ENCODE measurements around the gene AUTS2.

The AUTS2 gene

DNA sequence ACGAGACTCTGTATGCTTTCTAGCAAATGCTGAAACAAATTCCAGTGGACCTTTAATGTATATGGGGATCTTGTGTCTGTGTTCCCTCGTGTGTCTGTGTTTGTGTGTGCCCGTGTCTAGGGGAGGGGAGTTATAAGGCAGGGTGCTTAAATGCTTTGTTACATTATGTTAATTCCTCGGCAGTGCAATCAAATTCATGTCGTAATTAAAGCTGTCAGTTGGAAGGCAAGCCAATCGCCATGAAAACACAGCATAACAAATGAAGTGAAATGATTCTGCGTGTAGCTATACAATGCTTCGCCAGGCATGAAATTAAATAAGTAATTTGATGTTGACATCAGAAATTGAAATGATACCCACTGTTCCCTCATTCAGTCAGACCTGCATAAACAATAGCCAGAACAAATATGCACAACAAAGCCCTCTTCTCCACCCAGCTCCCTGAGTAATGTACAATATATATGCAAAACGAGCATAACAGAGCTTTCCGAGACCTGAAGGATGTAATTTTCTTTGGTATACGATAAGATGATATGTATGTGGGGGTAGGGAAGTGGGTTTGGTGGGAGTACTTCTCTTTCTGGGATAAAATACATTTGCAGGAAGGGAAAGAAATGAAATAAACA lies 534.1 kb downstream of the AUTS2 start:
- Histone ChIP-seq H3K4me1 (ENCODE audit: control insufficient read depth in 2 of 2, insufficient read depth in 2 of 2, low read length in 2 of 2) (no peaks in the 10 kb centered on the region), H3K4me3 (ENCODE audit: low read length in 2 of 2) (no peak overlapping the region)

DNA sequence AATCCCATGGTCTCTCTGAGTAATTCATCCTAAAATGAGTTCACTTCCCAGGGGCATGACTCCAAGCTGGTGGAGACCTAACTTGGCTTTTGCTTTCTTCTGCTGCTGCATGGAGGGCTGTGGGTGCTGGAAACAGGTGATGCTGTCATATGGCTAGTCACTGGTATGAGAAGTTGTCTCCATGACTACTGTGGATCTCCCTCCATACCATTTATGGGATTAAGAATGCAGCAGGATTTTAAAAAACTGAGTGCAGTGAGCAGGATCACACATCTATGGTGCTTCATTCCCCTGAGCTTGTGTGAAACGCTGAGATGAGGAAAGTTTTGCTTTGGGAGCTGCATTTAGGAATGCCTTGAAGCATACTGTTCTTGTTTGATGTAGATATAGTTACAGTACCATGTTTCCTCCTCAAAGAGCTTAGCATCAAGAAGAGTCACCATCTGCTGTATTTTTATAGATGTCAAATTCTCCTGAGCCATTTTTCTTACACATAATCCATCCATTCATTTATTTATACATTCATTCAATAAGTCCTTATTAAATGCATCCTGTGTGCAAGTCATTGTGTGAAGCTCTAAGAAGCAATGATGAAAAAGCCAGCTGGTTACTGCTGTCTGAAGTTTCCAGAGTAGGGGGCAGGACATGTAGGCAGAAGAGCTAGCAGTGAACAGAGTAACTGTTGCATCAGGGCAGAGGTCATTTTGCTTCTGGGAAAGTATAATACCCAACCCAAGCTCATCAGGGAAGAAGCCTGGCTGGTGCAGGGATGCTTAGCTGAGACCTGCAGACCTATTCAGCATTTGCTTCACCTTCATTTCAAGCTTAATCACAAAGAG lies 534.8 kb downstream of the AUTS2 start:
- Histone ChIP-seq H3K9me3 (ENCODE audit: control insufficient read depth in 2 of 2, low read length in 2 of 2) (no peaks in the 10 kb centered on the region), H3K4me3 (ENCODE audit: low read length in 2 of 2) (no peak overlapping the region), H3K27ac (ENCODE audit: low read depth in 2 of 2, low read length in 2 of 2) (no peak overlapping the region), H3K4me1 (ENCODE audit: control insufficient read depth in 2 of 2, insufficient read depth in 2 of 2, low read length in 2 of 2) (no peaks in the 10 kb centered on the region), H3K27me3 (ENCODE audit: control insufficient read depth in 2 of 2, insufficient read depth in 2 of 2, low read length in 2 of 2) (no peaks in the 10 kb centered on the region), H3K36me3 (ENCODE audit: control insufficient read depth in 2 of 2, insufficient read depth in 2 of 2, low read length in 2 of 2) (no peaks in the 10 kb centered on the region), H3K9ac (ENCODE audit: low read depth in 1 of 2, low read length in 2 of 2) (no peak overlapping the region)

More for the DNA sequence above, 534.1 kb downstream of the AUTS2 start:
- Histone ChIP-seq H3K27me3 (ENCODE audit: control insufficient read depth in 2 of 2, insufficient read depth in 2 of 2, low read length in 2 of 2) (no peaks in the 10 kb centered on the region), H3K36me3 (ENCODE audit: control insufficient read depth in 2 of 2, insufficient read depth in 2 of 2, low read length in 2 of 2) (no peaks in the 10 kb centered on the region), H3K9ac (ENCODE audit: low read depth in 1 of 2, low read length in 2 of 2) (no peak overlapping the region), H3K9me3 (ENCODE audit: control insufficient read depth in 2 of 2, low read length in 2 of 2) (no peaks in the 10 kb centered on the region), H3K27ac (ENCODE audit: low read depth in 2 of 2, low read length in 2 of 2) (no peak overlapping the region)

DNA sequence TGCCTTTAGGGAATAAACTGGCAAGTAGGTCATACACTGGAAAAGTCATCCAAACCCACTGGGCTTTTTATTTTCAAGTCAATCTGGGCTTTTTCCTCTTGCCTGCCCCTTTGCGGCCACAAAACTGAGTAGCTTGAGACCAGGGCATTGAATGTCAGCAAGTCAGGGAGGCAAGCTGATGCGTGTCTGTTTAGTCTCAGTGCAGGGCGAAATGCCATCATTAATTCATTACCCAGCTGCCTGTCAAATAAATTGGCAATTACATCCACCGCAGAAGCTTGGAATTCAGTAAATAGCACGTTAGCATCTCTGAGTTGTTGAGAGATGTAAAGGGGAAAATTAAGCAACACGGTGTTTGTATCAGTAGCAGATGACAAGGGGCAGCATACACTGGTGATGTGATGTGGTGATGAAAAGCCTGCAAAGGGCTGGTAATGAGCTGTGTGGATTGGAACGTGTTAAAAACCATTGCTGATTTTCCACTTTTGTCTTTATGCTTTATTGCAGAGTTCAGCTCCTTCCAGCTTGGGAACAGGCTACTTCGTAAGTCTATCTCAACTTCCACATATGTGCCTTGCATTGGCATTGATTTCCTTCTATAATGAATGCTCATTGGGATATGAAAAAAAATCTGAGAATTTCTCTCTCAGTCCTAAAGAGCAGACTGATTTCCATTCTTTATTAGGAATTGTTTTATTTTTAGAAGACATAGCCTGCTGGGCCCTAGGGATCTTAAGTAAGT lies 535.9 kb downstream of the AUTS2 start:
- H3K27me3 ChIP-seq (ENCODE audit: control insufficient read depth in 2 of 2, insufficient read depth in 2 of 2, low read length in 2 of 2) = no peaks in the 10 kb centered on the region
- no peaks in the 10 kb centered on the region for H3K36me3 ChIP-seq (ENCODE audit: control insufficient read depth in 2 of 2, insufficient read depth in 2 of 2, low read length in 2 of 2)
- H3K9me3 ChIP-seq (ENCODE audit: control insufficient read depth in 2 of 2, low read length in 2 of 2) = no peaks in the 10 kb centered on the region
- no peak overlapping the region for H3K9ac ChIP-seq (ENCODE audit: low read depth in 1 of 2, low read length in 2 of 2)
- no peak overlapping the region for H3K4me3 ChIP-seq (ENCODE audit: low read length in 2 of 2)
- no peak overlapping the region for H3K27ac ChIP-seq (ENCODE audit: low read depth in 2 of 2, low read length in 2 of 2)
- no peaks in the 10 kb centered on the region for H3K4me1 ChIP-seq (ENCODE audit: control insufficient read depth in 2 of 2, insufficient read depth in 2 of 2, low read length in 2 of 2)

DNA sequence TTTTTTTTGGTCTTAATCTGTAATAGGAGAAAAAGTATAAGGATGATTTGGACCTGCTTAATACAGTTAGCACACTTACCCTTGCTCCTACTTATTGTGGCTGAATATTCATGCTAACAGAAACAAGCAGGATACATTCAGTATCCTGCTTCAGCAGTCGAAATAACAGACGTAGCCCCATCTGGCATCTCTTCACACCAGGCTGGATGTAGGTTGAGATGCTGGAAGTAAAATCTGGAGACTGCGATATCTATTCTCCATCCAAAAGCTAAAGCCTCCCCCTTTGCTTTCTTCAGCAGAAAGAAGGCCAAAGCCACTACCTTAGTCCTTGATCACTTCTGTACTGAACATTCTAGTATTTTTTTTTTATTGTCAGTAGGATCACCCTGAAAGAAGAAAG lies 537.4 kb downstream of the AUTS2 start:
- H3K36me3 ChIP-seq (ENCODE audit: control insufficient read depth in 2 of 2, insufficient read depth in 2 of 2, low read length in 2 of 2) = no peaks in the 10 kb centered on the region
- no peaks in the 10 kb centered on the region for H3K4me1 ChIP-seq (ENCODE audit: control insufficient read depth in 2 of 2, insufficient read depth in 2 of 2, low read length in 2 of 2)
- no peaks in the 10 kb centered on the region for H3K27me3 ChIP-seq (ENCODE audit: control insufficient read depth in 2 of 2, insufficient read depth in 2 of 2, low read length in 2 of 2)
- no peak overlapping the region for H3K27ac ChIP-seq (ENCODE audit: low read depth in 2 of 2, low read length in 2 of 2)
- H3K9ac ChIP-seq (ENCODE audit: low read depth in 1 of 2, low read length in 2 of 2) = no peak overlapping the region
- no peaks in the 10 kb centered on the region for H3K9me3 ChIP-seq (ENCODE audit: control insufficient read depth in 2 of 2, low read length in 2 of 2)
- no peak overlapping the region for H3K4me3 ChIP-seq (ENCODE audit: low read length in 2 of 2)

DNA sequence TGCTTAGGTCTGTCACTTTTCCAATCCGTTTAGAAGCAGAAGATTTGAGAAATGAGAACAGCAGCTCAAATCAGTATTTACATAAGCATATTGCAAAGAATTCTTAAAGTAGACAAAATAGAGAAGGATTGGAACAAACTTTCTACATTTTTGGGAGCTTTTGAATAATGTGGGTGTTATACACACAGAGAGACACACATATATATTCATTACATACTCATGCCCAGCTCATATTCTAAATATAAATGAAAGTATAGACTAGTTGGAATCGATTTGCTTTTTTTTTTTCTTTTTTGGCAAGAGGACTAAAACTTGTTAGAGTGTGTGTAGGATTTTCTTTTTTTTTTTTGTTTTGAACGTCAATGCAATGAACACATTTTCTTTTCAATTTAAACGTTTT lies 538.9 kb downstream of the AUTS2 start:
- H3K4me3 ChIP-seq (ENCODE audit: low read length in 2 of 2) = no peak overlapping the region
- H3K4me1 ChIP-seq (ENCODE audit: control insufficient read depth in 2 of 2, insufficient read depth in 2 of 2, low read length in 2 of 2) = no peaks in the 10 kb centered on the region
- no peak overlapping the region for H3K9ac ChIP-seq (ENCODE audit: low read depth in 1 of 2, low read length in 2 of 2)
- H3K9me3 ChIP-seq (ENCODE audit: control insufficient read depth in 2 of 2, low read length in 2 of 2) = no peaks in the 10 kb centered on the region
- no peaks in the 10 kb centered on the region for H3K27me3 ChIP-seq (ENCODE audit: control insufficient read depth in 2 of 2, insufficient read depth in 2 of 2, low read length in 2 of 2)
- no peak overlapping the region for H3K27ac ChIP-seq (ENCODE audit: low read depth in 2 of 2, low read length in 2 of 2)
- no peaks in the 10 kb centered on the region for H3K36me3 ChIP-seq (ENCODE audit: control insufficient read depth in 2 of 2, insufficient read depth in 2 of 2, low read length in 2 of 2)

DNA sequence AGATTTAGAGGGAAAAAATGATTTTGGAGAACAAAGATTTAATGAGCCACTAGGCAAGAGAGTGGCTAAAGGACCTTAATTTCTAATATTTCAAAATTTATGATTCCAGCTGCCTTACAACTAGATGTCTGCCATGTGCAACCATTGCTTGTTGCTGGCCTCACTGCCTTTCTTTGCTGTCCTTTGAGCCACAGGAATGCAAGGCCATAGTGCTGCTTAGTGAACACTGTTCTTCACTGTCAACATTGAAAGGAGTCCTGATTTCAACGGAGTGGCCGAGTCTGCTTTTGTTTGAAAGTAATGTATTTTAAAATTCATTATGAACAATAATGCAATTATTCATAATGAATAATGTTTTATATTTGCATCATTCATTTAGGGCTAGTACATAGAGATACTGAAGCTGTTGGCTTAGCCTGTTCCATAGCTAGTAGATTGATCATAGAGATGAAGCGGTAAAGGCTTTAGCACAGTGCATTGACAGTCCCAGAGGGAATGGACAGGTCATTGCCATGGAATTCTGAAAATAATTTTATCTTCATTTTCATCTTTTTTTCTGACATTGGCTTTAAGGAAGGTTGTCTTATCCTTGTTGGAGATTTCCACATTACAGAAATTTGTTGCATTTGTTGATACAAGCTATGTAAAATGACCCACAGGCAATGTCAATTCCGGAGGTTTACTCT lies 544.1 kb downstream of the AUTS2 start:
- peaks cover 0 to 4% of the 10 kb centered on the region in 2 donors for H3K27me3 ChIP-seq (ENCODE audit: control insufficient read depth in 2 of 2, insufficient read depth in 2 of 2, low read length in 2 of 2)
- H3K9ac ChIP-seq (ENCODE audit: low read depth in 1 of 2, low read length in 2 of 2) = no peak overlapping the region
- no peak overlapping the region for H3K27ac ChIP-seq (ENCODE audit: low read depth in 2 of 2, low read length in 2 of 2)
- no peaks in the 10 kb centered on the region for H3K9me3 ChIP-seq (ENCODE audit: control insufficient read depth in 2 of 2, low read length in 2 of 2)
- no peaks in the 10 kb centered on the region for H3K4me1 ChIP-seq (ENCODE audit: control insufficient read depth in 2 of 2, insufficient read depth in 2 of 2, low read length in 2 of 2)
- H3K4me3 ChIP-seq (ENCODE audit: low read length in 2 of 2) = no peak overlapping the region
- no peaks in the 10 kb centered on the region for H3K36me3 ChIP-seq (ENCODE audit: control insufficient read depth in 2 of 2, insufficient read depth in 2 of 2, low read length in 2 of 2)

DNA sequence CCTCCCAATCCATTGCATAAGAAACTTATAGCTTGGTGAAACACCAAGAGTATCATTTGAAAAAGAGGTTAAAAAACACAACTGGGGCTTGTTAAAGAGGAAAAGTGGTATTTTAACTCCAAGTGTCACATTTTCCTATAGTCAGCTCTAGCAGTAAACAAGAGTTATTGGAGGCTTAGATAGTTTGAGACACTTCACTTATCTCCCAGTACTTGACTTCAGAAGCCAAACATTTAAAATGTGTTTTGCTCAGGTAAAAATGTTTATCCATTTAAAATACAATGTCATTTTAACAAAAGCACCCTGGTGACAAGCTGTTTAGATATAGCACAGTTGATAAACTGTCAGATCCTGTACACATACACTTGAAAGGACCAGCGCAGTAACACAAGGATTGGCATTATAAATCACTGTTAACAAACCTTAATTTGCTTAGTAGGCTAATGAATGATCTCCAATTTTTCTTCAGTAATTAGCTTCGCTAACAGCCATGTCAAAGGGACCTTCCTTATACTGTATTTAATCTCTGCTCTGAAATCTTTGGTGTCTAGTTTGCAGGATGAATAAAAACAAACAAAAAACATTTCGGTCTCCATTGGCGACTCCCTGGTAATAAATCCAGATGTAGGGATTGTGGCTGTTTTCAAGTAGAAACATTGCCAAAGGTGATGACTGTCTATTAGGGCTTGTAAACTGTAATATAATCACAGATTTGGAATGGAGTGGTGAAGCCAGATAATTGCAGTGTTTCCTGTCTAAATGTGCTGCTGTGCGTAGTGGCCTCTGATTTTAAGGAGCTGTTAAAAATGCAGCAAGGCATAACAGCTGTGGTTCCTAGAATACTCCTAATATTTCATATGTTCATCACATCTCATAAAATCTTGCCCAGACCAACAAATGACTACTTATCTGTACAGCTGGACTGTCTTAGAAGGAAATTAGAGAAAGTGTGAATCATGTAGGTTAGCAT lies 545.1 kb downstream of the AUTS2 start:
- Histone ChIP-seq H3K9me3 (ENCODE audit: control insufficient read depth in 2 of 2, low read length in 2 of 2) (no peaks in the 10 kb centered on the region), H3K4me1 (ENCODE audit: control insufficient read depth in 2 of 2, insufficient read depth in 2 of 2, low read length in 2 of 2) (no peaks in the 10 kb centered on the region), H3K27ac (ENCODE audit: low read depth in 2 of 2, low read length in 2 of 2) (no peak overlapping the region), H3K4me3 (ENCODE audit: low read length in 2 of 2) (no peak overlapping the region), H3K36me3 (ENCODE audit: control insufficient read depth in 2 of 2, insufficient read depth in 2 of 2, low read length in 2 of 2) (no peaks in the 10 kb centered on the region), H3K27me3 (ENCODE audit: control insufficient read depth in 2 of 2, insufficient read depth in 2 of 2, low read length in 2 of 2) (peaks cover 0 to 4% of the 10 kb centered on the region in 2 donors), H3K9ac (ENCODE audit: low read depth in 1 of 2, low read length in 2 of 2) (no peak overlapping the region)

DNA sequence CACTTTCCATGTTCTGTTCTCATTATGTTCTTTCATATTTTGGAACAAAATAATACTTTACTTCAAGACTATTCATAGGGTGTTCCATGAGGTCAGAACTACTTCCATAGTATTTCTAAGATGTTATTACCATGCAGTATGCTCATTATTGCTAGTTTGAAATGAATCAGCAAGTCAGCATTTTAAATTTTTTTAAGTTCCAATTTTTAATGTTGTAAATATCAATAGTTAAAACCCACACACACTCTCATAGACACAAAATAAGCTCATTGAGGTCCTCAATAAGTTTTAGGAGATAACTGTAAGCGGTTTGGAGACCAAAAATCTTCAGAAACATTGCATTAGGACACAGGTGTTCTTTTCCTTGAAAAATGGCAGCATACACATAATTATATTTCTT lies 550.7 kb downstream of the AUTS2 start:
- no peaks in the 10 kb centered on the region for H3K36me3 ChIP-seq (ENCODE audit: control insufficient read depth in 2 of 2, insufficient read depth in 2 of 2, low read length in 2 of 2)
- H3K9ac ChIP-seq (ENCODE audit: low read depth in 1 of 2, low read length in 2 of 2) = no peak overlapping the region
- peaks cover 0 to 2% of the 10 kb centered on the region in 2 donors for H3K27me3 ChIP-seq (ENCODE audit: control insufficient read depth in 2 of 2, insufficient read depth in 2 of 2, low read length in 2 of 2)
- H3K4me1 ChIP-seq (ENCODE audit: control insufficient read depth in 2 of 2, insufficient read depth in 2 of 2, low read length in 2 of 2) = no peaks in the 10 kb centered on the region
- H3K9me3 ChIP-seq (ENCODE audit: control insufficient read depth in 2 of 2, low read length in 2 of 2) = no peaks in the 10 kb centered on the region
- H3K27ac ChIP-seq (ENCODE audit: low read depth in 2 of 2, low read length in 2 of 2) = no peak overlapping the region
- H3K4me3 ChIP-seq (ENCODE audit: low read length in 2 of 2) = no peak overlapping the region

DNA sequence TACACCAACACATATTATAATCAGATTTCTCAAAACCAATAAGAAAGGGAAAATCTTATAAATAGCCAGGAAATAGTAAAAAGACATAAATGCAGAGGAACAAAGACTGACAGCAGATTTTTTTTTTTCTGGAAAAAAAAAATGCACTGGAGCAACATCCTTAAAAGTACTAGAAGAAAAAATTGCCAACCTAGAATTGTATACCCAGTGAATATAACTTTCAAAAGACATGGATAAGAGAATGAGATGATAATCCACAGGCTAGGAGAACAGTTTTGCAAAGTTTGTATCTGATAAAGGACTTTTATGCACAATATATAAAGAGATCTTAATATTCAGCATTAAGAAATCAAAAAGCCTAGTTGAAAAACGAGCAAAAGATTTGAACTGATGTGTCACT lies 554.0 kb downstream of the AUTS2 start:
- H3K9ac ChIP-seq (ENCODE audit: low read depth in 1 of 2, low read length in 2 of 2) = no peak overlapping the region
- H3K4me1 ChIP-seq (ENCODE audit: control insufficient read depth in 2 of 2, insufficient read depth in 2 of 2, low read length in 2 of 2) = no peaks in the 10 kb centered on the region
- H3K9me3 ChIP-seq (ENCODE audit: control insufficient read depth in 2 of 2, low read length in 2 of 2) = no peaks in the 10 kb centered on the region
- no peak overlapping the region for H3K27ac ChIP-seq (ENCODE audit: low read depth in 2 of 2, low read length in 2 of 2)
- H3K27me3 ChIP-seq (ENCODE audit: control insufficient read depth in 2 of 2, insufficient read depth in 2 of 2, low read length in 2 of 2) = peaks cover 0 to 2% of the 10 kb centered on the region in 2 donors
- H3K36me3 ChIP-seq (ENCODE audit: control insufficient read depth in 2 of 2, insufficient read depth in 2 of 2, low read length in 2 of 2) = no peaks in the 10 kb centered on the region
- no peak overlapping the region for H3K4me3 ChIP-seq (ENCODE audit: low read length in 2 of 2)

All from mucosa of rectum (tissue), 2 donors.